Activated CD4-positive, alpha-beta T cell treated with anti-CD3 and anti-CD28 coated beads, Interleukin-2, amount 10 ng/mL, durations not matched to agents 24 days and 14 days (primary cell): ENCODE measurements around the gene CTSW. TPM values are rescaled to one million over a fixed set of nuclear protein-coding genes. Genes with fewer than 3 reads are reported as not detected.

Source experiments
- DNase-seq: peaks from one replicate; pipeline ENCODE4 v3.0.0; 2022
- H3K27ac Mint-ChIP-seq: one replicate; pipeline ENCODE4 v1.8.0; 2022; ENCODE audit warnings: mild to moderate bottlenecking, mixed read lengths
- H3K27me3 Mint-ChIP-seq: one replicate; pipeline ENCODE4 v1.8.0; 2022; ENCODE audit warnings: mixed read lengths
- H3K36me3 Mint-ChIP-seq: one replicate; pipeline ENCODE4 v1.8.0; 2022; ENCODE audit warnings: low read depth, mild to moderate bottlenecking, mixed read lengths
- H3K4me1 Mint-ChIP-seq: one replicate; pipeline ENCODE4 v1.8.0; 2021; ENCODE audit warnings: mixed read lengths
- H3K4me3 Mint-ChIP-seq: one replicate; pipeline ENCODE4 v1.8.0; 2022; ENCODE audit warnings: mild to moderate bottlenecking, moderate library complexity, mixed read lengths
- H3K9me3 Mint-ChIP-seq: one replicate; pipeline ENCODE4 v1.8.0; 2021; ENCODE audit warnings: mixed read lengths
- intact Hi-C: fragments of 100-400 bp; cut with micrococcal nuclease; formaldehyde crosslinking; loops from one replicate; pipeline ENCODE4 v1.15.1; 2023
- total RNA-seq: library from RNA; stranded (reverse); gene quantifications from 2 replicates; pipeline ENCODE4 v1.2.3, GENCODE V29; 2022

The CTSW gene
- total RNA-seq, 1 donor from 2014 or later = 7.5 TPM

- Mint-ChIP-seq H3K4me3 (no peak overlapping the region), H3K27ac (no peak overlapping the region), H3K9me3 (no peaks in the 10 kb centered on the region), H3K36me3 (peaks cover 33% of the 10 kb centered on the region), H3K4me1 (peaks cover 16% of the 10 kb centered on the region), H3K27me3 (no peaks in the 10 kb centered on the region)
- intact Hi-C loops = no loop called here
- DNase-seq = peak; percentile 78
These were observed 12.2 kb upstream of the CTSW start for GRCh38 chr11:65867284-65868071.

GRCh38 chr11:65868076-65868667 lies 11.5 kb upstream of the CTSW start:
- peaks cover 16% of the 10 kb centered on the region for H3K4me1 Mint-ChIP-seq
- H3K27me3 Mint-ChIP-seq = no peaks in the 10 kb centered on the region
- DNase-seq = no peak
- no peak overlapping the region for H3K27ac Mint-ChIP-seq
- no peak overlapping the region for H3K4me3 Mint-ChIP-seq
- H3K9me3 Mint-ChIP-seq = no peaks in the 10 kb centered on the region
- H3K36me3 Mint-ChIP-seq = peaks cover 27% of the 10 kb centered on the region
- intact Hi-C loops = no loop called here

GRCh38 chr11:65868907-65869306 lies 10.7 kb upstream of the CTSW start:
- H3K4me1 Mint-ChIP-seq = peaks cover 16% of the 10 kb centered on the region
- peaks cover 22% of the 10 kb centered on the region for H3K36me3 Mint-ChIP-seq
- intact Hi-C loops = no loop called here
- DNase-seq = no peak
- H3K27me3 Mint-ChIP-seq = no peaks in the 10 kb centered on the region
- no peak overlapping the region for H3K4me3 Mint-ChIP-seq
- H3K27ac Mint-ChIP-seq = no peak overlapping the region
- no peaks in the 10 kb centered on the region for H3K9me3 Mint-ChIP-seq

GRCh38 chr11:65869643-65870306 lies 9.9 kb upstream of the CTSW start:
- Mint-ChIP-seq H3K4me3 (no peak overlapping the region), H3K4me1 (peaks cover 14% of the 10 kb centered on the region), H3K9me3 (no peaks in the 10 kb centered on the region), H3K27me3 (no peaks in the 10 kb centered on the region), H3K27ac (no peak overlapping the region), H3K36me3 (peaks cover 17% of the 10 kb centered on the region)
- intact Hi-C loops = no loop called here
- DNase-seq = no peak

- Mint-ChIP-seq H3K36me3 (peaks cover 12% of the 10 kb centered on the region), H3K9me3 (no peaks in the 10 kb centered on the region), H3K27ac (no peak overlapping the region), H3K4me1 (peaks cover 14% of the 10 kb centered on the region), H3K4me3 (no peak overlapping the region), H3K27me3 (no peaks in the 10 kb centered on the region)
- intact Hi-C loops = no loop called here
- no peak for DNase-seq
These were observed 9.4 kb upstream of the CTSW start for GRCh38 chr11:65870307-65870658.

- intact Hi-C loops = no loop called here
- Mint-ChIP-seq H3K36me3 (peaks cover 10% of the 10 kb centered on the region), H3K4me1 (peaks cover 14% of the 10 kb centered on the region), H3K27ac (no peak overlapping the region), H3K4me3 (no peak overlapping the region), H3K27me3 (no peaks in the 10 kb centered on the region), H3K9me3 (no peaks in the 10 kb centered on the region)
- peak; percentile 67 for DNase-seq
These were observed 8.6 kb upstream of the CTSW start for GRCh38 chr11:65870706-65871681.

GRCh38 chr11:65871811-65872548 lies 7.7 kb upstream of the CTSW start:
- peaks cover 18% of the 10 kb centered on the region for H3K4me1 Mint-ChIP-seq
- no peaks in the 10 kb centered on the region for H3K9me3 Mint-ChIP-seq
- H3K27me3 Mint-ChIP-seq = no peaks in the 10 kb centered on the region
- peaks cover 6% of the 10 kb centered on the region for H3K36me3 Mint-ChIP-seq
- no peak for DNase-seq
- peak overlapping the region; percentile 37 for H3K4me3 Mint-ChIP-seq
- intact Hi-C loops = no loop called here
- no peak overlapping the region for H3K27ac Mint-ChIP-seq

GRCh38 chr11:65872586-65873317 lies 6.9 kb upstream of the CTSW start, which contains the start of gene EFEMP2:
Gene EFEMP2 (minus strand): TSS chr11:65872800. CDS start chr11:65872354, 446 bp downstream.
- peaks cover 2% of the 10 kb centered on the region for H3K36me3 Mint-ChIP-seq
- no peaks in the 10 kb centered on the region for H3K9me3 Mint-ChIP-seq
- H3K4me1 Mint-ChIP-seq = peaks cover 16% of the 10 kb centered on the region
- H3K27me3 Mint-ChIP-seq = no peaks in the 10 kb centered on the region
- peak within 1 kb of the TSS; percentile 80 for H3K4me3 Mint-ChIP-seq
- intact Hi-C loops = loop anchor here (1.0 kb wide), 1 partner anchor 13 kb away; no protein-coding TSS in a partner anchor
- DNase-seq = no peak
- peak within 1 kb of the TSS; percentile 22 for H3K27ac Mint-ChIP-seq

- no peaks in the 10 kb centered on the region for H3K9me3 Mint-ChIP-seq
- intact Hi-C loops = loop anchor here (1.0 kb wide), 1 partner anchor 14 kb away; no protein-coding TSS in a partner anchor
- peak; percentile 100 for DNase-seq
- peaks cover under 1% of the 10 kb centered on the region for H3K36me3 Mint-ChIP-seq
- no peaks in the 10 kb centered on the region for H3K27me3 Mint-ChIP-seq
- peaks cover 19% of the 10 kb centered on the region for H3K4me1 Mint-ChIP-seq
- peak overlapping the region; percentile 22 for H3K27ac Mint-ChIP-seq
- peak overlapping the region; percentile 80 for H3K4me3 Mint-ChIP-seq
These were observed 6.1 kb upstream of the CTSW start for GRCh38 chr11:65873318-65874156.

- H3K4me3 Mint-ChIP-seq = peak overlapping the region; percentile 66
- no peak for DNase-seq
- no peaks in the 10 kb centered on the region for H3K27me3 Mint-ChIP-seq
- no peaks in the 10 kb centered on the region for H3K9me3 Mint-ChIP-seq
- H3K27ac Mint-ChIP-seq = peak overlapping the region; percentile 80
- peaks cover 30% of the 10 kb centered on the region for H3K4me1 Mint-ChIP-seq
- H3K36me3 Mint-ChIP-seq = peaks cover 16% of the 10 kb centered on the region
- intact Hi-C loops = no loop called here
These were observed 390 bp downstream of the CTSW start for GRCh38 chr11:65880027-65880426.

- H3K4me3 Mint-ChIP-seq = peak overlapping the region; percentile 13
- peak; percentile 70 for DNase-seq
These were observed 1.3 kb downstream of the CTSW start for GRCh38 chr11:65880844-65881421.

More at GRCh38 chr11:65880844-65881421, 1.3 kb downstream of the CTSW start:
- Mint-ChIP-seq H3K9me3 (no peaks in the 10 kb centered on the region), H3K36me3 (peaks cover 16% of the 10 kb centered on the region), H3K27me3 (no peaks in the 10 kb centered on the region), H3K4me1 (peaks cover 34% of the 10 kb centered on the region), H3K27ac (peak overlapping the region; percentile 43)
- intact Hi-C loops = no loop called here
